ENCODE measurements around the gene DDTL. TPM values are rescaled to one million over a fixed set of nuclear protein-coding genes. Genes with fewer than 3 reads are reported as not detected.
A peak's percentile ranks its signal among the peaks of the same experiment; 100 is the strongest.
"Not testable (repeated sequence)": the region's sequence is repeated elsewhere in the genome, so short reads cannot be mapped to it uniquely, and the experiment has no call there.

DDTL gene
- total RNA-seq, 4 donors from 2014 or later: 2.7 to 3.1 TPM; not detected in 2

GRCh38 chr22:23939017-23939357, 27.7 kb upstream of the DDTL start:
- no peak for DNase-seq (ENCODE audit: low spot score in 2 of 2)
- TF ChIP-seq CTCF (IDR thresholded peaks at IDR 0.05) (no peak), POLR2A (IDR thresholded peaks at IDR 0.05) (no peak)
- intact Hi-C loops (cut with DNase I; ENCODE audit: low total_unique reads): no loop called here
- no peak overlapping the region for H3K4me3 ChIP-seq (ENCODE audit: low read depth, poor library complexity, severe bottlenecking)
- WGBS, 2 donors: 68 to 80% methylated on average over 3 of the region's 3 CpGs

GRCh38 chr22:23940166-23940565, 26.5 kb upstream of the DDTL start:
- 54% methylated on average over 5 of the region's 14 CpGs; no CpG with 5 or more reads in 1 of the 2 donors for WGBS, 2 donors
- intact Hi-C loops (cut with DNase I; ENCODE audit: low total_unique reads); DNase-seq (ENCODE audit: low spot score in 2 of 2); H3K4me3 ChIP-seq (ENCODE audit: low read depth, poor library complexity, severe bottlenecking): not testable (repeated sequence)

GRCh38 chr22:23947391-23947790, 19.3 kb upstream of the DDTL start:
- DNase-seq (ENCODE audit: low spot score in 2 of 2); H3K4me3 ChIP-seq (ENCODE audit: low read depth, poor library complexity, severe bottlenecking); intact Hi-C loops (cut with DNase I; ENCODE audit: low total_unique reads): not testable (repeated sequence)
- WGBS, 2 donors: 83 to 91% methylated on average over 3 of the region's 3 CpGs

GRCh38 chr22:23949764-23950163, 16.9 kb upstream of the DDTL start:
- WGBS, 2 donors: 79 to 84% methylated on average over 18 of the region's 18 CpGs
- H3K4me3 ChIP-seq (ENCODE audit: low read depth, poor library complexity, severe bottlenecking); intact Hi-C loops (cut with DNase I; ENCODE audit: low total_unique reads); DNase-seq (ENCODE audit: low spot score in 2 of 2): not testable (repeated sequence)

- WGBS, 2 donors: 51 to 55% methylated on average over 2 of the region's 2 CpGs
- intact Hi-C loops (cut with DNase I; ENCODE audit: low total_unique reads); H3K4me3 ChIP-seq (ENCODE audit: low read depth, poor library complexity, severe bottlenecking): not testable (repeated sequence)
- peak in 1 of 2 donors; percentile 68 for DNase-seq (ENCODE audit: low spot score in 2 of 2)
Measured at GRCh38 chr22:23951383-23951782, 15.3 kb upstream of the DDTL start.

GRCh38 chr22:23952794-23953405, 13.8 kb upstream of the DDTL start:
- intact Hi-C loops (cut with DNase I; ENCODE audit: low total_unique reads); H3K4me3 ChIP-seq (ENCODE audit: low read depth, poor library complexity, severe bottlenecking): not testable (repeated sequence)
- DNase-seq (ENCODE audit: low spot score in 2 of 2): peak in 1 of 2 donors; percentile 75
- 71 to 73% methylated on average over 11 of the region's 11 CpGs for WGBS, 2 donors

- DNase-seq (ENCODE audit: low spot score in 2 of 2): peak in 1 of 2 donors; percentile 54
- H3K4me3 ChIP-seq (ENCODE audit: low read depth, poor library complexity, severe bottlenecking); intact Hi-C loops (cut with DNase I; ENCODE audit: low total_unique reads): not testable (repeated sequence)
- 64 to 68% methylated on average over 4 of the region's 4 CpGs for WGBS, 2 donors
Measured at GRCh38 chr22:23953485-23953884, 13.2 kb upstream of the DDTL start.

- H3K4me3 ChIP-seq (ENCODE audit: low read depth, poor library complexity, severe bottlenecking); DNase-seq (ENCODE audit: low spot score in 2 of 2); intact Hi-C loops (cut with DNase I; ENCODE audit: low total_unique reads): not testable (repeated sequence)
- WGBS, 2 donors: 76 to 77% methylated on average over 8 of the region's 8 CpGs
Measured at GRCh38 chr22:23954193-23954990, 12.3 kb upstream of the DDTL start.

- peak in 1 of 2 donors; percentile 39 for DNase-seq (ENCODE audit: low spot score in 2 of 2)
- H3K4me3 ChIP-seq (ENCODE audit: low read depth, poor library complexity, severe bottlenecking); intact Hi-C loops (cut with DNase I; ENCODE audit: low total_unique reads): not testable (repeated sequence)
- 79 to 80% methylated on average over 6 of the region's 6 CpGs for WGBS, 2 donors
Measured at GRCh38 chr22:23954991-23955305, 11.7 kb upstream of the DDTL start.

- intact Hi-C loops (cut with DNase I; ENCODE audit: low total_unique reads); DNase-seq (ENCODE audit: low spot score in 2 of 2); H3K4me3 ChIP-seq (ENCODE audit: low read depth, poor library complexity, severe bottlenecking): not testable (repeated sequence)
- 64 to 69% methylated on average over 8 of the region's 8 CpGs for WGBS, 2 donors
Measured at GRCh38 chr22:23955886-23956285, 10.8 kb upstream of the DDTL start.
